Measurements from ENCODE around the gene PTGIR. TPM values are rescaled to one million over a fixed set of nuclear protein-coding genes. Genes with fewer than 3 reads are reported as not detected.

Gene PTGIR
- total and polyA plus RNA-seq, 4 donors = 7.8 to 37.0 (median 11.4) TPM

DNA sequence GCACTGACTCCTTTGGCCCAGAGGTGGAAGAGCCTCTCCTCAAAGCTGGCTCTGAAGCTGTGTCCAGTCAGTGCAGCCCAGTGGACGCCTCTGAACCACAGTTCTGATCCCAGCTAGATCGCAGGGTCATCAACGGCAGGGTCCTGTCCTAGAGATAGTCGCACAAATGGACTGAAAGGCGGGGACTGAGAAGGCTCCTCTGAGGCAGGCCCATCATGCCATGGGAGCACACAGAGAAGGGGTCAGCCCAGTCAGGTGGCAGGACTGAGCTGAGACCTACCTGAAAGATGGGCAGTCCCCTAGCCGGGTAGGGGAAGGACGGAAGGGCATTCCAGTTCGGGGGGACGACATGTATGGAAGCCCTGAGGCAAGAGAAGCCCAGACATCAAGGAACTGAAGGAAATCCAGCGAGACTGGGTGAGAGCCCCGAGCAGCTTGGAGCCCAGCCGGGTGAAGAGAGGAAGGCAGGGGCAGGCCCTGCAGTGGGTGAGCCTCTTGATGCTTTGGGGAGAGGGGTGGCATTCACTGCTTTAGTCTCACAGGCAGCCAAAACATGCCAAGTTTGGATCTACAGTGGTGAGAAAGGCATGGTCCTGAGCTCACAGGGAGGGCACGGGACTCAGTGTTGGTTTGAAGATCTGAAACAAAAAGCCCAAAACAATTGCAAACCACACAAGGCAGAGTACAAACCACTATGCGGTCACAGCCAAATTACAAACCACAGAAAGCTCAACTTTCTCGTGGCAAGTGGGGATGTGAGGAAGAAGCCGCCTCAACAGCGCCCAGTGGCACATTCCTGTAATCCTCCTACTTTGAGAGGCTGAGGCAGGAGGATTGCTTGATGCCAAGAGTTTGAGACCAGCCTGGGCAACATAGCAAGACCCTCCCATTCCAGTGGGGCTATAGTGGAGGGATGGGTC lies 13.8 kb downstream of the PTGIR start:
- H3K27ac ChIP-seq (ENCODE audit: low read depth in 1 of 2, low read length in 1 of 2) = no peak overlapping the region
- no peak overlapping the region for H3K4me3 ChIP-seq
- no peaks in the 10 kb centered on the region for H3K4me1 ChIP-seq (ENCODE audit: control insufficient read depth in 5 of 5, insufficient read depth in 5 of 5, low read length in 5 of 5)
- H3K9ac ChIP-seq (ENCODE audit: insufficient read depth in 1 of 2, low read length in 2 of 2) = no peak overlapping the region
- DNase-seq (peak in 1 of 3 donors; percentile 10), ATAC-seq (ENCODE audit: insufficient read depth, low FRiP score) (no peak)
- 59 to 71% methylated on average over 17 of the region's 17 CpGs for WGBS, 2 donors
- peaks cover 5 to 45% (median 37%) of the 10 kb centered on the region in 4 donors for H3K36me3 ChIP-seq (ENCODE audit: control insufficient read depth in 4 of 4, insufficient read depth in 4 of 4, low read length in 4 of 4)
- TF ChIP-seq, protein P1, sequence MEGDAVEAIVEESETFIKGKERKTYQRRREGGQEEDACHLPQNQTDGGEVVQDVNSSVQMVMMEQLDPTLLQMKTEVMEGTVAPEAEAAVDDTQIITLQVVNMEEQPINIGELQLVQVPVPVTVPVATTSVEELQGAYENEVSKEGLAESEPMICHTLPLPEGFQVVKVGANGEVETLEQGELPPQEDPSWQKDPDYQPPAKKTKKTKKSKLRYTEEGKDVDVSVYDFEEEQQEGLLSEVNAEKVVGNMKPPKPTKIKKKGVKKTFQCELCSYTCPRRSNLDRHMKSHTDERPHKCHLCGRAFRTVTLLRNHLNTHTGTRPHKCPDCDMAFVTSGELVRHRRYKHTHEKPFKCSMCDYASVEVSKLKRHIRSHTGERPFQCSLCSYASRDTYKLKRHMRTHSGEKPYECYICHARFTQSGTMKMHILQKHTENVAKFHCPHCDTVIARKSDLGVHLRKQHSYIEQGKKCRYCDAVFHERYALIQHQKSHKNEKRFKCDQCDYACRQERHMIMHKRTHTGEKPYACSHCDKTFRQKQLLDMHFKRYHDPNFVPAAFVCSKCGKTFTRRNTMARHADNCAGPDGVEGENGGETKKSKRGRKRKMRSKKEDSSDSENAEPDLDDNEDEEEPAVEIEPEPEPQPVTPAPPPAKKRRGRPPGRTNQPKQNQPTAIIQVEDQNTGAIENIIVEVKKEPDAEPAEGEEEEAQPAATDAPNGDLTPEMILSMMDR (IDR thresholded peaks at IDR 0.05; ENCODE audit: control extremely low read depth, extremely low read depth) = no peak
- H3K27me3 ChIP-seq (ENCODE audit: control insufficient read depth in 3 of 3, insufficient read depth in 3 of 3, low read length in 2 of 3) = no peaks in the 10 kb centered on the region
- no peaks in the 10 kb centered on the region for H3K9me3 ChIP-seq (ENCODE audit: control insufficient read depth in 4 of 4, insufficient read depth in 3 of 4, low read length in 3 of 4)

DNA sequence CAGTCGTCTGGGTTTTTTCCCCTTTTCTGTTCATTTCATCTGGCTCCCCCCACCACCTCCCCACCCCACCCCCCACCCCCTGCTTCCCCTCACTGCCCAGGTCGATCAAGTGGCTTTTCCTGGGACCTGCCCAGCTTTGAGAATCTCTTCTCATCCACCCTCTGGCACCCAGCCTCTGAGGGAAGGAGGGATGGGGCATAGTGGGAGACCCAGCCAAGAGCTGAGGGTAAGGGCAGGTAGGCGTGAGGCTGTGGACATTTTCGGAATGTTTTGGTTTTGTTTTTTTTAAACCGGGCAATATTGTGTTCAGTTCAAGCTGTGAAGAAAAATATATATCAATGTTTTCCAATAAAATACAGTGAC lies 14.5 kb downstream of the PTGIR start:
- H3K36me3 ChIP-seq (ENCODE audit: control insufficient read depth in 4 of 4, insufficient read depth in 4 of 4, low read length in 4 of 4) = peaks cover 5 to 52% (median 42%) of the 10 kb centered on the region in 4 donors
- TF ChIP-seq, protein P1 (IDR thresholded peaks at IDR 0.05; ENCODE audit: control extremely low read depth, extremely low read depth) = no peak
- DNase-seq = no peak
- no peaks in the 10 kb centered on the region for H3K27me3 ChIP-seq (ENCODE audit: control insufficient read depth in 3 of 3, insufficient read depth in 3 of 3, low read length in 2 of 3)
- H3K4me1 ChIP-seq (ENCODE audit: control insufficient read depth in 5 of 5, insufficient read depth in 5 of 5, low read length in 5 of 5) = no peaks in the 10 kb centered on the region
- no peak for ATAC-seq (ENCODE audit: insufficient read depth, low FRiP score)
- no peak overlapping the region for H3K27ac ChIP-seq (ENCODE audit: low read depth in 1 of 2, low read length in 1 of 2)
- no peak overlapping the region for H3K9ac ChIP-seq (ENCODE audit: insufficient read depth in 1 of 2, low read length in 2 of 2)
- H3K4me3 ChIP-seq = no peak overlapping the region
- no peaks in the 10 kb centered on the region for H3K9me3 ChIP-seq (ENCODE audit: control insufficient read depth in 4 of 4, insufficient read depth in 3 of 4, low read length in 3 of 4)
- 59 to 77% methylated on average over 5 of the region's 5 CpGs for WGBS, 2 donors

DNA sequence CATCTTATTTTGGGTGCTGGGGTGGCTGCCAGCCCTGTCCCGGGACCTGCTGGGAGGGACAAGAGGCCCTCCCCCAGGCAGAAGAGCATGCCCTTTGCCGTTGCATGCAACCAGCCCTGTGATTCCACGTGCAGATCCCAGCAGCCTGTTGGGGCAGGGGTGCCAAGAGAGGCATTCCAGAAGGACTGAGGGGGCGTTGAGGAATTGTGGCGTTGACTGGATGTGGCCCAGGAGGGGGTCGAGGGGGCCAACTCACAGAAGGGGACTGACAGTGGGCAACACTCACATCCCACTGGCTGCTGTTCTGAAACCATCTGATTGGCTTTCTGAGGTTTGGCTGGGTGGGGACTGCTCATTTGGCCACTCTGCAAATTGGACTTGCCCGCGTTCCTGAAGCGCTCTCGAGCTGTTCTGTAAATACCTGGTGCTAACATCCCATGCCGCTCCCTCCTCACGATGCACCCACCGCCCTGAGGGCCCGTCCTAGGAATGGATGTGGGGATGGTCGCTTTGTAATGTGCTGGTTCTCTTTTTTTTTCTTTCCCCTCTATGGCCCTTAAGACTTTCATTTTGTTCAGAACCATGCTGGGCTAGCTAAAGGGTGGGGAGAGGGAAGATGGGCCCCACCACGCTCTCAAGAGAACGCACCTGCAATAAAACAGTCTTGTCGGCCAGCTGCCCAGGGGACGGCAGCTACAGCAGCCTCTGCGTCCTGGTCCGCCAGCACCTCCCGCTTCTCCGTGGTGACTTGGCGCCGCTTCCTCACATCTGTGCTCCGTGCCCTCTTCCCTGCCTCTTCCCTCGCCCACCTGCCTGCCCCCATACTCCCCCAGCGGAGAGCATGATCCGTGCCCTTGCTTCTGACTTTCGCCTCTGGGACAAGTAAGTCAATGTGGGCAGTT lies 15.1 kb downstream of the PTGIR start:
- H3K9ac ChIP-seq (ENCODE audit: insufficient read depth in 1 of 2, low read length in 2 of 2) = no peak overlapping the region
- H3K36me3 ChIP-seq (ENCODE audit: control insufficient read depth in 4 of 4, insufficient read depth in 4 of 4, low read length in 4 of 4) = peaks cover 5 to 54% (median 42%) of the 10 kb centered on the region in 4 donors
- no peak overlapping the region for H3K4me3 ChIP-seq
- no peaks in the 10 kb centered on the region for H3K27me3 ChIP-seq (ENCODE audit: control insufficient read depth in 3 of 3, insufficient read depth in 3 of 3, low read length in 2 of 3)
- H3K27ac ChIP-seq (ENCODE audit: low read depth in 1 of 2, low read length in 1 of 2) = no peak overlapping the region
- DNase-seq (peak in 1 of 3 donors; percentile 8), ATAC-seq (ENCODE audit: insufficient read depth, low FRiP score) (no peak)
- TF ChIP-seq, protein P1 (IDR thresholded peaks at IDR 0.05; ENCODE audit: control extremely low read depth, extremely low read depth) = no peak
- no peaks in the 10 kb centered on the region for H3K4me1 ChIP-seq (ENCODE audit: control insufficient read depth in 5 of 5, insufficient read depth in 5 of 5, low read length in 5 of 5)
- no peaks in the 10 kb centered on the region for H3K9me3 ChIP-seq (ENCODE audit: control insufficient read depth in 4 of 4, insufficient read depth in 3 of 4, low read length in 3 of 4)
- 83 to 85% methylated on average over 30 of the region's 30 CpGs for WGBS, 2 donors
